Loucy (cell line): ENCODE results near the gene MOGAT1.

Experiments
- H2AFZ ChIP-seq: fragments of 200-600 bp; sonication (generic); 2 replicates; pipeline ENCODE4 v1.6.0; 2016; ENCODE audit warnings: antibody characterized with exemption, mild to moderate bottlenecking, low read length, moderate library complexity
- H3F3A ChIP-seq: fragments of 200-600 bp; 2 replicates; pipeline ENCODE4 v1.6.0; 2016; ENCODE audit warnings: antibody characterized with exemption, low read depth, mild to moderate bottlenecking
- H3K27me3 ChIP-seq: fragments of 200-600 bp; sonication (generic); 2 replicates; pipeline ENCODE4 v1.6.1; 2014; ENCODE audit warnings: low read length, mild to moderate bottlenecking; ENCODE audit not compliant: insufficient read depth, poor library complexity, severe bottlenecking
- H3K36me3 ChIP-seq: fragments of 200-600 bp; sonication (generic); 2 replicates; pipeline ENCODE4 v1.6.1; 2016; ENCODE audit warnings: low read length; ENCODE audit not compliant: insufficient read depth
- H3K4me1 ChIP-seq: fragments of 200-600 bp; sonication (generic); 2 replicates; pipeline ENCODE4 v1.5.1; 2014; ENCODE audit warnings: low read length, mild to moderate bottlenecking; ENCODE audit not compliant: insufficient read depth, poor library complexity, severe bottlenecking
- H3K4me2 ChIP-seq: fragments of 200-600 bp; sonication (generic); 2 replicates; pipeline ENCODE4 v1.6.0; 2014; ENCODE audit warnings: antibody characterized with exemption, low read length, low read depth, mild to moderate bottlenecking; ENCODE audit not compliant: poor library complexity, severe bottlenecking
- H3K4me3 ChIP-seq: fragments of 200-600 bp; sonication (generic); 2 replicates; pipeline ENCODE4 v1.5.1; 2014; ENCODE audit warnings: low read length, mild to moderate bottlenecking, mixed read lengths; ENCODE audit not compliant: poor library complexity, severe bottlenecking
- H3K79me2 ChIP-seq: fragments of 200-600 bp; sonication (generic); 2 replicates; pipeline ENCODE4 v1.6.1; 2014; ENCODE audit warnings: low read length; ENCODE audit not compliant: insufficient read depth
- H3K9ac ChIP-seq: fragments of 200-600 bp; sonication (generic); 2 replicates; pipeline ENCODE4 v1.6.0; 2014; ENCODE audit warnings: mild to moderate bottlenecking, low read depth, low read length, moderate library complexity; ENCODE audit not compliant: poor library complexity, severe bottlenecking
- H3K9me2 ChIP-seq: fragments of 200-600 bp; sonication (generic); replicated peaks from 2 replicates; pipeline ENCODE4 v1.6.1; 2016; ENCODE audit warnings: low read depth, low read length, mixed read lengths
- H3K9me3 ChIP-seq: fragments of 200-600 bp; sonication (generic); 2 replicates; pipeline ENCODE4 v1.6.1; 2014; ENCODE audit warnings: mild to moderate bottlenecking, antibody characterized with exemption, low read length, low read depth; ENCODE audit not compliant: insufficient read depth
- H4K20me1 ChIP-seq: fragments of 200-600 bp; sonication (generic); 2 replicates; pipeline ENCODE4 v1.6.0; 2014; ENCODE audit warnings: antibody characterized with exemption, low read length, mild to moderate bottlenecking; ENCODE audit not compliant: insufficient read depth, poor library complexity, severe bottlenecking
- CTCF ChIP-seq: fragments of 200-600 bp; sonication (generic); conservative IDR thresholded peaks from 2 replicates; pipeline ENCODE4 v1.5.1; 2014; ENCODE audit warnings: mild to moderate bottlenecking, antibody characterized with exemption, low read length
- EZH2phosphoT487 ChIP-seq: fragments of 200-600 bp; IDR thresholded peaks from 2 replicates; pipeline ENCODE4 v1.6.1; 2018; ENCODE audit warnings: antibody characterized with exemption, mild to moderate bottlenecking, moderate library complexity, borderline replicate concordance

Gene MOGAT1

GRCh38 chr2:222671259-222672067, at the start of gene MOGAT1:
Gene MOGAT1 (plus strand): TSS chr2:222671658. CDS start chr2:222671786, 128 bp downstream.
- TF ChIP-seq CTCF (no peak), EZH2phosphoT487 (no peak)
- H3K9ac ChIP-seq, result no peak within 1 kb of the TSS
- no peaks in the 10 kb centered on the region for H3K79me2 ChIP-seq
- no peak within 1 kb of the TSS for H3K4me3 ChIP-seq
- no peaks in the 10 kb centered on the region for H3K4me1 ChIP-seq
- H4K20me1 ChIP-seq, result no peaks in the 10 kb centered on the region
- H3K36me3 ChIP-seq, result no peaks in the 10 kb centered on the region
- H3K27me3 ChIP-seq, result no peaks in the 10 kb centered on the region
- no peak within 1 kb of the TSS for H2AFZ ChIP-seq
- H3K4me2 ChIP-seq, result no peak within 1 kb of the TSS
- no peaks in the 10 kb centered on the region for H3F3A ChIP-seq
- H3K9me3 ChIP-seq, result no peaks in the 10 kb centered on the region
- H3K9me2 ChIP-seq, result no peaks in the 10 kb centered on the region

GRCh38 chr2:222621893-222622292, 49.6 kb upstream of the MOGAT1 start:
- TF ChIP-seq EZH2phosphoT487, result no peak
- no peak for TF ChIP-seq CTCF
- Histone ChIP-seq H2AFZ (no peak overlapping the region), H4K20me1 (no peaks in the 10 kb centered on the region), H3K79me2 (no peaks in the 10 kb centered on the region), H3K4me2 (no peak overlapping the region), H3K4me3 (no peak overlapping the region), H3K4me1 (no peaks in the 10 kb centered on the region), H3K27me3 (no peaks in the 10 kb centered on the region), H3K9me2 (no peaks in the 10 kb centered on the region), H3K9ac (no peak overlapping the region), H3K9me3 (no peaks in the 10 kb centered on the region), H3K36me3 (peaks cover 56% of the 10 kb centered on the region), H3F3A (no peaks in the 10 kb centered on the region)

GRCh38 chr2:222622910-222623309, 48.5 kb upstream of the MOGAT1 start:
- H3K36me3 ChIP-seq, result peaks cover 58% of the 10 kb centered on the region

More at GRCh38 chr2:222622910-222623309, 48.5 kb upstream of the MOGAT1 start:
- no peaks in the 10 kb centered on the region for H3F3A ChIP-seq
- TF ChIP-seq CTCF (no peak), EZH2phosphoT487 (no peak)
- H2AFZ ChIP-seq, result no peak overlapping the region
- H3K9me2 ChIP-seq, result no peaks in the 10 kb centered on the region
- no peaks in the 10 kb centered on the region for H3K27me3 ChIP-seq
- no peaks in the 10 kb centered on the region for H3K79me2 ChIP-seq
- H3K9me3 ChIP-seq, result no peaks in the 10 kb centered on the region
- no peak overlapping the region for H3K4me3 ChIP-seq
- no peaks in the 10 kb centered on the region for H4K20me1 ChIP-seq
- H3K9ac ChIP-seq, result no peak overlapping the region
- H3K4me1 ChIP-seq, result no peaks in the 10 kb centered on the region
- no peak overlapping the region for H3K4me2 ChIP-seq
